Sigmoid colon (tissue), 7 donors: Measurements from ENCODE around the gene STRN. TPM values are rescaled to one million over a fixed set of nuclear protein-coding genes. Genes with fewer than 3 reads are reported as not detected.
"Not testable (repeated sequence)": the region's sequence is repeated elsewhere in the genome, so short reads cannot be mapped to it uniquely, and the experiment has no call there.

Experiments used
- DNase-seq: peaks from one replicate; pipeline ENCODE4 v3.0.0-alpha.2; 2019
- H3K27ac ChIP-seq, 4 donors: fragments of 200-600 bp; sonication (generic); one replicate each; pipeline ENCODE4 v1.5.1; 2016 to 2019; ENCODE audit warnings: mild to moderate bottlenecking in 1 of 4
- H3K27me3 ChIP-seq, 3 donors: fragments of 200-600 bp; sonication (generic); one replicate each; pipeline ENCODE4 v1.5.1; 2019; ENCODE audit warnings: mild to moderate bottlenecking in 1 of 3
- H3K36me3 ChIP-seq, 4 donors: fragments of 200-600 bp; sonication (generic); one replicate each; pipeline ENCODE4 v1.5.1; 2016 to 2019
- H3K4me1 ChIP-seq, 4 donors: fragments of 200-600 bp; sonication (generic); one replicate each; pipeline ENCODE4 v1.5.1; 2017 to 2019
- H3K4me3 ChIP-seq, 4 donors: fragments of 200-600 bp; sonication (generic); one replicate each; pipeline ENCODE4 v1.5.1; 2017 to 2019; ENCODE audit warnings: mild to moderate bottlenecking in 2 of 4, moderate library complexity in 1 of 4
- H3K9me3 ChIP-seq, 4 donors: fragments of 200-600 bp in 3 of 4; sonication (generic) in 3 of 4; one replicate each; pipeline versions ENCODE4 v1.5.1 to v1.6.1; 2013 to 2019
- CTCF ChIP-seq, 4 experiments: fragments of 450-650 bp in 3 of 4; fragments of 200-600 bp in 1 of 4; IDR thresholded peaks; one replicate each; pipeline ENCODE4 v1.5.1; 2016 to 2019; ENCODE audit warnings: antibody characterized with exemption in 4 of 4, mild to moderate bottlenecking in 3 of 4, moderate library complexity in 2 of 4
- EP300 ChIP-seq, 4 donors: sonication (generic); formaldehyde crosslinking; IDR thresholded peaks; one replicate each; pipeline ENCODE4 v1.6.1; 2017; ENCODE audit warnings: antibody characterized with exemption in 4 of 4
- POLR2A ChIP-seq, 2 donors: fragments of 450-650 bp; IDR thresholded peaks; one replicate each; pipeline ENCODE4 v1.6.1; 2016; ENCODE audit warnings: antibody characterized with exemption in 2 of 2, mild to moderate bottlenecking in 2 of 2, moderate library complexity in 2 of 2
- POLR2AphosphoS5 ChIP-seq, 4 donors: sonication (generic); formaldehyde crosslinking; IDR thresholded peaks; one replicate each; pipeline ENCODE4 v1.6.1; 2017; ENCODE audit warnings: antibody characterized with exemption in 4 of 4
- WGBS, 2 donors: extraction: QIAGEN DNeasy Blood & Tissue Kit; methylation state at CpG; one replicate each; pipeline ENCODE4 v1.1.7; 2013; 5-methylcytosine and 5-hydroxymethylcytosine counted together
- intact Hi-C: fragments of 100-400 bp; cut with DNase I; formaldehyde crosslinking; loops from one replicate; pipeline ENCODE4 v1.15.1; 2023
- polyA plus RNA-seq, 3 donors: library from polyadenylated mRNA; stranded (reverse); fragments of 200-250 nt; gene quantifications; one replicate each; pipeline ENCODE4 v1.2.3, GENCODE V29; 2013
- total RNA-seq, 4 donors: library from RNA; depleted of rRNA; stranded (reverse); fragments of >200 nt; gene quantifications; one replicate each; pipeline ENCODE4 v1.1.0, GENCODE V29; 2016
- donor health status: healthy with polysubstance abuse.
- donor health status: Bipolar disorder and iron deficiency.
- donor health status: healthy.

The STRN gene
- total and polyA plus RNA-seq, 7 donors = 7.8 to 20.9 (median 14.9) TPM

GRCh38 chr2:36952748-36953197, 13.6 kb downstream of the STRN start:
- Histone ChIP-seq H3K27ac (no peak overlapping the region), H3K4me1 (peaks cover 0 to 31% (median 13%) of the 10 kb centered on the region in 4 donors), H3K27me3 (no peaks in the 10 kb centered on the region), H3K36me3 (no peaks in the 10 kb centered on the region), H3K4me3 (no peak overlapping the region), H3K9me3 (no peaks in the 10 kb centered on the region)
- DNase-seq = no peak
- intact Hi-C loops = no loop called here
- TF ChIP-seq POLR2AphosphoS5 (IDR thresholded peaks at IDR 0.05) (no peak), EP300 (IDR thresholded peaks at IDR 0.05) (no peak), CTCF (IDR thresholded peaks at IDR 0.05) (no peak), POLR2A (IDR thresholded peaks at IDR 0.05) (no peak)
- WGBS, 2 donors = 71 to 90% methylated on average over 3 of the region's 3 CpGs

GRCh38 chr2:36951574-36951973, 14.8 kb downstream of the STRN start:
- 93 to 94% methylated on average over 7 of the region's 7 CpGs for WGBS, 2 donors
- no peak for TF ChIP-seq POLR2A (IDR thresholded peaks at IDR 0.05)
- TF ChIP-seq POLR2AphosphoS5 (IDR thresholded peaks at IDR 0.05) = no peak
- TF ChIP-seq EP300 (IDR thresholded peaks at IDR 0.05) = no peak
- no peak for TF ChIP-seq CTCF (IDR thresholded peaks at IDR 0.05)
- intact Hi-C loops = no loop called here

GRCh38 chr2:36951027-36951518, 15.3 kb downstream of the STRN start:
- H3K36me3 ChIP-seq = no peaks in the 10 kb centered on the region
- no peak for TF ChIP-seq POLR2A (IDR thresholded peaks at IDR 0.05)
- no peaks in the 10 kb centered on the region for H3K27me3 ChIP-seq
- 92 to 94% methylated on average over 2 of the region's 2 CpGs for WGBS, 2 donors
- no peak overlapping the region for H3K4me3 ChIP-seq
- H3K4me1 ChIP-seq = peaks cover 0 to 22% (median 11%) of the 10 kb centered on the region in 4 donors
- no peaks in the 10 kb centered on the region for H3K9me3 ChIP-seq
- H3K27ac ChIP-seq = no peak overlapping the region
- intact Hi-C loops = no loop called here
- no peak for DNase-seq

More at GRCh38 chr2:36951574-36951973, 14.8 kb downstream of the STRN start:
- no peak overlapping the region for H3K27ac ChIP-seq
- H3K27me3 ChIP-seq = no peaks in the 10 kb centered on the region
- no peaks in the 10 kb centered on the region for H3K36me3 ChIP-seq
- no peaks in the 10 kb centered on the region for H3K9me3 ChIP-seq
- peaks cover 0 to 22% (median 11%) of the 10 kb centered on the region in 4 donors for H3K4me1 ChIP-seq
- no peak for DNase-seq
- H3K4me3 ChIP-seq = no peak overlapping the region

DNA sequence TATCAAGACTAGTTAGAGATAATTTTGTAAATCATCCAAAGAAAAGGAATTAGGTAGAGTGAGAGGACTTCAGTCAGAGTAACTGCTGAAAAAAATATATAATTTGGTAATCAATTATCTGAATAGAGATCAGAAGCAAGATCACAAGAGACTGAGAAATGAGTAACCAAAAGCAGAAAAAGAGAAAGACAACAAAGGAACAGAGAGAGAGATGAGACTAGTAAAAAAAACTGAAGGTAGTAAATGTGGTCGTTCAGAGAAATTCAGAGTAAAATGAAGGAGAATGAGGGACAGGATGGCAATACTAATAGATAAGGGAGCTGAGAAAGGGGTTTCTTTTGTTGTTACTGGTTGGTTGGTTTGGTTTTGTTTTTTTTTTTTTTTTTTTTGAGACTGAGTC, 16.5 kb downstream of the STRN start:
- Histone ChIP-seq H3K27me3 (no peaks in the 10 kb centered on the region), H3K9me3 (no peaks in the 10 kb centered on the region), H3K4me3 (no peak overlapping the region), H3K27ac (no peak overlapping the region), H3K4me1 (peaks cover 0 to 22% (median 11%) of the 10 kb centered on the region in 4 donors), H3K36me3 (no peaks in the 10 kb centered on the region)
- intact Hi-C loops = no loop called here
- DNase-seq = no peak
- 57 to 78% methylated on average over 1 of the region's 1 CpG for WGBS, 2 donors
- TF ChIP-seq POLR2A (IDR thresholded peaks at IDR 0.05) (no peak), POLR2AphosphoS5 (IDR thresholded peaks at IDR 0.05) (no peak), CTCF (IDR thresholded peaks at IDR 0.05) (no peak), EP300 (IDR thresholded peaks at IDR 0.05) (no peak)

GRCh38 chr2:36945240-36945639, 21.1 kb downstream of the STRN start:
- 93 to 94% methylated on average over 10 of the region's 10 CpGs for WGBS, 2 donors
- H3K27ac ChIP-seq, H3K27me3 ChIP-seq, DNase-seq, H3K36me3 ChIP-seq, H3K4me3 ChIP-seq, H3K4me1 ChIP-seq, intact Hi-C loops, H3K9me3 ChIP-seq: not testable (repeated sequence)

GRCh38 chr2:36941867-36942266, 24.5 kb downstream of the STRN start:
- Histone ChIP-seq H3K4me3 (no peak overlapping the region), H3K27ac (no peak overlapping the region), H3K27me3 (no peaks in the 10 kb centered on the region), H3K9me3 (no peaks in the 10 kb centered on the region), H3K4me1 (no peaks in the 10 kb centered on the region), H3K36me3 (no peaks in the 10 kb centered on the region)
- DNase-seq = no peak
- intact Hi-C loops = no loop called here
- TF ChIP-seq EP300 (IDR thresholded peaks at IDR 0.05) (no peak), POLR2A (IDR thresholded peaks at IDR 0.05) (no peak), CTCF (IDR thresholded peaks at IDR 0.05) (no peak), POLR2AphosphoS5 (IDR thresholded peaks at IDR 0.05) (no peak)
- 93 to 98% methylated on average over 4 of the region's 4 CpGs for WGBS, 2 donors

DNA sequence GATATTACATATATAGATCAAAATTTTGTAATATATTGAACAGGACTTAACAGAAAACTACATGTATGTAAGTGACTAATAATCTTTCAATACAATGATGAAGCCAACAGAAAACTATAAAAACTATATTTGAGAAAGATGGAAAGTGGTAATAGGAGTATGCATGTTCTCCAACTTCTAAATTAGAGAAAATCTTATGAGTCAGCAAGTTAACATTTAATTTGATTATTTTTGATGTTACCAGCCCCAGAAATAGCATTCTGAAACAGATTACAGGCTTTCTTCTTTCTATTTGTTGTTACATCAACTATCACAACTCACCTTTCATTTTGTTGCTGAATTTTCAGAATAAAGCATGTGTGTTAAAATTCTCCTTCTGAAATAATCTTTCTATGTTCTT, 29.8 kb downstream of the STRN start:
- DNase-seq, H3K36me3 ChIP-seq, H3K9me3 ChIP-seq, H3K4me3 ChIP-seq, H3K27me3 ChIP-seq, intact Hi-C loops, H3K4me1 ChIP-seq, H3K27ac ChIP-seq: not testable (repeated sequence)

DNA sequence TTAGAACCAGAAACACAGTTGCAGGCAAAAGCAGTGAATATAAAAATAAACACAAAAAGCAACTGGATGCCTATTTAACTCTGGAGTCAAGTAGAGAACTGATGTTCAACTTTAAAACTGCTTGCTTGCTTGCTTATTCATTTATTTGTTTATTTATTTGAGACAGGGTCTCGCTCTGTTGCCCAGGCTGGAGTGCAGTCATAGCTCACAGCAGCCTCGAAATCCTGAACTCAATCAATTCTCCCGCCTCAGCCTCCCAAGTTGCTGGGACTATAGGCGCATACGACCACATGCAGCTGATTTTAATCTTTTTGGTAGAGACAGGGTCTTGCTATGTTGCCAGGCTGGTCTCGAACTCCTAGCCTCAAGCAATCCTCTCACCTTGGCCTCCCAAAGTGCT, 34.6 kb downstream of the STRN start:
- H3K9me3 ChIP-seq, H3K27me3 ChIP-seq, intact Hi-C loops, DNase-seq, H3K4me1 ChIP-seq, H3K36me3 ChIP-seq, H3K27ac ChIP-seq, H3K4me3 ChIP-seq: not testable (repeated sequence)
- WGBS, 2 donors = 96 to 98% methylated on average over 6 of the region's 6 CpGs
